HCT116 (cell line): ENCODE results near the gene FGF14. TPM values are rescaled to one million over a fixed set of nuclear protein-coding genes. Genes with fewer than 3 reads are reported as not detected.

Experiments
- ATAC-seq: fragments of 200-7000 bp; cut with Tn5 transposase; 2 replicates; pipeline ENCODE4 v1.9.1; 2020; ENCODE audit warnings: mild to moderate bottlenecking, moderate library complexity
- BruUV-seq: library from RNA; stranded (reverse); fragments of 400-500 nt; replicated peaks from 2 replicates; lab custom pipeline; 2021; lab: Mats Ljungman, UMichigan
- CTCF ChIA-PET: fragments of 300-600 bp; sonication (Branson Sonifier 250); formaldehyde crosslinking; loops from one replicate; lab custom pipeline; 2021; ENCODE audit warnings: antibody characterized with exemption; lab: Charles Lee
- POLR2A ChIA-PET: fragments of 300-600, 350-600 bp; sonication (Branson Sonifier 250); formaldehyde crosslinking; loops from one replicate; lab custom pipeline; 2021; ENCODE audit warnings: antibody characterized with exemption; lab: Charles Lee
- RAD21 ChIA-PET, 2 experiments: fragments of 300-600 bp; sonication (Branson Sonifier 250); formaldehyde crosslinking; loops; one replicate each; lab custom pipeline; 2023; ENCODE audit warnings: low total read pairs in 2 of 2; ENCODE audit not compliant: uncharacterized antibody in 2 of 2, unreplicated experiment in 2 of 2, low non-redundant PET in 1 of 2; lab: Charles Lee
- DNase-seq: peaks from one replicate; pipeline ENCODE4 v3.0.0-alpha.2; 2010; ENCODE audit warnings: low read depth, low spot score
- H2AFZ ChIP-seq: fragments of 200-600 bp; shearing (Covaris generic), sonication (generic); 2 replicates; pipeline ENCODE4 v1.6.1; 2017; ENCODE audit warnings: low read depth, mixed run types, mixed read lengths, antibody characterized with exemption, low read length; ENCODE audit not compliant: poor library complexity, severe bottlenecking
- H3K27ac ChIP-seq: 2 replicates; pipeline ENCODE4 v1.5.1; 2012; ENCODE audit warnings: low read depth, low read length
- H3K27me3 ChIP-seq: fragments of 200-600 bp; sonication (generic); 2 replicates; pipeline ENCODE4 v1.6.1; 2016; ENCODE audit warnings: mixed run types, low read length, mixed read lengths; ENCODE audit not compliant: insufficient read depth
- H3K36me3 ChIP-seq, 2 experiments: fragments of 200-500 bp in 1 of 2; fragments of 200-600 bp in 1 of 2; sonication (Bioruptor generic) in 1 of 2; sonication (generic) in 1 of 2; 2 replicates each; pipeline versions ENCODE4 v1.5.1 to v1.6.1; 2014 to 2016; ENCODE audit warnings: low read length in 2 of 2, inconsistent platforms in 1 of 2, mixed read lengths in 1 of 2, mixed run types in 1 of 2; ENCODE audit not compliant: insufficient read depth in 2 of 2, control insufficient read depth in 1 of 2
- H3K4me1 ChIP-seq, 2 experiments: fragments of 200-600 bp in 1 of 2; sonication (generic) in 1 of 2; 2 replicates each; pipeline versions ENCODE4 v1.5.1 to v1.6.1; 2012 to 2017; ENCODE audit warnings: low read length in 2 of 2, inconsistent platforms in 1 of 2, mild to moderate bottlenecking in 1 of 2, mixed read lengths in 1 of 2, mixed run types in 1 of 2, moderate library complexity in 1 of 2; ENCODE audit not compliant: insufficient read depth in 2 of 2, control insufficient read depth in 1 of 2
- H3K4me2 ChIP-seq: fragments of 200-600 bp; sonication (generic); 2 replicates; pipeline ENCODE4 v1.6.1; 2017; ENCODE audit warnings: mixed run types, low read length, mixed read lengths
- H3K4me3 ChIP-seq, 2 experiments: fragments of 200-600 bp in 1 of 2; sonication (generic) in 1 of 2; replicated peaks in 1 of 2; 2 replicates each; pipeline ENCODE4 v1.5.1; 2011 to 2016; ENCODE audit warnings: low read length in 2 of 2, control low read depth in 1 of 2, low read depth in 1 of 2, mild to moderate bottlenecking in 1 of 2, mixed read lengths in 1 of 2, mixed run types in 1 of 2
- H3K79me2 ChIP-seq: fragments of 200-600 bp; sonication (generic); 2 replicates; pipeline ENCODE4 v1.6.1; 2017; ENCODE audit warnings: mild to moderate bottlenecking, mixed run types, low read length, moderate library complexity, mixed read lengths; ENCODE audit not compliant: insufficient read depth
- H3K9ac ChIP-seq: fragments of 200-600 bp; sonication (generic); 2 replicates; pipeline ENCODE4 v1.6.1; 2016; ENCODE audit warnings: low read length, mixed read lengths
- H3K9me2 ChIP-seq: fragments of 200-600 bp; sonication (generic), shearing (Covaris generic); 2 replicates; pipeline ENCODE4 v1.6.1; 2017; ENCODE audit warnings: mixed run types, mild to moderate bottlenecking, moderate library complexity; ENCODE audit not compliant: insufficient read depth
- H3K9me3 ChIP-seq, 2 experiments: fragments of 200-500 bp in 1 of 2; fragments of 200-600 bp in 1 of 2; sonication (Bioruptor generic) in 1 of 2; sonication (generic) in 1 of 2; 2 replicates each; pipeline ENCODE4 v1.6.1; 2014 to 2017; ENCODE audit warnings: low read length in 2 of 2, mixed read lengths in 2 of 2, inconsistent platforms in 1 of 2, low read depth in 1 of 2, mild to moderate bottlenecking in 1 of 2, mixed run types in 1 of 2, moderate library complexity in 1 of 2; ENCODE audit not compliant: control insufficient read depth in 1 of 2, insufficient read depth in 1 of 2
- H4K20me1 ChIP-seq: fragments of 200-600 bp; sonication (generic), shearing (Covaris generic); 2 replicates; pipeline ENCODE4 v1.6.1; 2017; ENCODE audit warnings: mixed run types, mild to moderate bottlenecking, moderate library complexity; ENCODE audit not compliant: insufficient read depth
- CEBPB ChIP-seq: IDR thresholded peaks from 2 replicates; pipeline ENCODE4 v1.6.1; 2012; ENCODE audit warnings: low read depth
- CTCF ChIP-seq, 3 experiments: fragments of 200-600 bp in 1 of 3; sonication (generic) in 1 of 3; IDR thresholded peaks in 2 of 3; conservative IDR thresholded peaks in 1 of 3; 2 replicates each; pipeline ENCODE4 v1.5.1; 2012 to 2017; ENCODE audit warnings: low read depth in 2 of 3, low read length in 2 of 3, antibody characterized with exemption in 1 of 3, borderline replicate concordance in 1 of 3, control low read depth in 1 of 3, mild to moderate bottlenecking in 1 of 3, mixed read lengths in 1 of 3, mixed run types in 1 of 3, moderate library complexity in 1 of 3; ENCODE audit not compliant: insufficient read depth in 1 of 3
- EGR1 ChIP-seq: IDR thresholded peaks from 2 replicates; pipeline ENCODE4 v1.6.1; 2012; ENCODE audit warnings: low read depth
- ELF1 ChIP-seq: IDR thresholded peaks from 2 replicates; pipeline ENCODE4 v1.6.1; 2012; ENCODE audit warnings: low read depth, borderline replicate concordance
- EZH2phosphoT487 ChIP-seq: fragments of 200-600 bp; IDR thresholded peaks from 2 replicates; pipeline ENCODE4 v1.6.1; 2018; ENCODE audit warnings: antibody characterized with exemption, borderline replicate concordance
- FOSL1 ChIP-seq: IDR thresholded peaks from 2 replicates; pipeline ENCODE4 v1.6.1; 2012; ENCODE audit warnings: low read depth
- JUND ChIP-seq: IDR thresholded peaks from 2 replicates; pipeline ENCODE4 v1.6.1; 2012
- POLR2AphosphoS5 ChIP-seq: IDR thresholded peaks from 2 replicates; pipeline ENCODE4 v1.6.1; 2011; ENCODE audit warnings: mild to moderate bottlenecking, low read depth, low read length, moderate library complexity
- RAD21 ChIP-seq: IDR thresholded peaks from 2 replicates; pipeline ENCODE4 v1.6.1; 2012; ENCODE audit warnings: low read depth, mild to moderate bottlenecking
- REST ChIP-seq: IDR thresholded peaks from 2 replicates; pipeline ENCODE4 v1.6.1; 2012; ENCODE audit warnings: low read depth
- TCF7L2 ChIP-seq: IDR thresholded peaks from 2 replicates; pipeline ENCODE4 v1.7.0; 2011; ENCODE audit warnings: borderline replicate concordance, inconsistent platforms; ENCODE audit not compliant: insufficient read depth, insufficient read length; ENCODE audit errors: extremely low read depth
- YY1 ChIP-seq: IDR thresholded peaks from 2 replicates; pipeline ENCODE4 v1.6.1; 2011; ENCODE audit warnings: low read length, low read depth, moderate library complexity, mild to moderate bottlenecking; ENCODE audit not compliant: insufficient replicate concordance; ENCODE audit errors: extremely low read depth
- ZBTB33 ChIP-seq: IDR thresholded peaks from 2 replicates; pipeline ENCODE4 v1.6.1; 2011; ENCODE audit warnings: mild to moderate bottlenecking, low read length, moderate library complexity; ENCODE audit not compliant: insufficient replicate concordance; ENCODE audit errors: extremely low read depth
- intact Hi-C: fragments of 100-400 bp; cut with micrococcal nuclease; formaldehyde crosslinking; loops from 2 replicates; pipeline ENCODE4 v1.10.0; 2022
- total RNA-seq: library from RNA; stranded (reverse); gene quantifications from one replicate; pipeline ENCODE4 v1.2.1, GENCODE V29; 2021; ENCODE audit not compliant: unreplicated experiment
- TF ChIP-seq, protein P1 (sequence below): IDR thresholded peaks from 2 replicates; pipeline ENCODE4 v1.6.1; 2012

FGF14 gene
- total RNA-seq, 1 experiment from 2014 or later: not detected

- peaks cover 0 to 6% of the 10 kb centered on the region in 2 experiments; a peak in 1 of 4 replicates for H3K9me3 ChIP-seq
- H3K4me2 ChIP-seq: no peak overlapping the region
- no peak overlapping the region for H3K4me3 ChIP-seq
- no peaks in the 10 kb centered on the region for H4K20me1 ChIP-seq
- H3K36me3 ChIP-seq: no peaks in the 10 kb centered on the region
- no peak for TF ChIP-seq TCF7L2
- TF ChIP-seq YY1: no peak
- TF ChIP-seq POLR2AphosphoS5: no peak
- TF ChIP-seq EZH2phosphoT487: no peak
- no peak for TF ChIP-seq CTCF (IDR thresholded peaks at IDR 0.05 in 2 of 3, conservative IDR thresholded peaks at IDR 0.05 in 1 of 3; ENCODE audit: borderline replicate concordance in 1 of 3, insufficient read depth in 1 of 3, low read depth in 2 of 3, low read length in 2 of 3)
- no peak for TF ChIP-seq RAD21
- TF ChIP-seq CEBPB: no peak
- TF ChIP-seq FOSL1: no peak
- TF ChIP-seq, protein P1, sequence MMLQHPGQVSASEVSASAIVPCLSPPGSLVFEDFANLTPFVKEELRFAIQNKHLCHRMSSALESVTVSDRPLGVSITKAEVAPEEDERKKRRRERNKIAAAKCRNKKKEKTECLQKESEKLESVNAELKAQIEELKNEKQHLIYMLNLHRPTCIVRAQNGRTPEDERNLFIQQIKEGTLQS: no peak
- TF ChIP-seq ELF1: no peak
- TF ChIP-seq REST: no peak
- TF ChIP-seq ZBTB33: no peak
- no peak for TF ChIP-seq JUND
- no peak for TF ChIP-seq EGR1
- ChIA-PET CTCF (no interaction called here), POLR2A (no interaction called here), RAD21 (no interaction called here)
- H2AFZ ChIP-seq: no peak overlapping the region
- no peaks in the 10 kb centered on the region for H3K27me3 ChIP-seq
- H3K4me1 ChIP-seq: no peaks in the 10 kb centered on the region
- ATAC-seq: no peak
- H3K9ac ChIP-seq: no peak overlapping the region
- H3K9me2 ChIP-seq: no peaks in the 10 kb centered on the region
- intact Hi-C loops: no loop called here
- BruUV-seq: no TSS peak
- no peak overlapping the region for H3K27ac ChIP-seq
- H3K79me2 ChIP-seq: no peaks in the 10 kb centered on the region
- DNase-seq: no peak
These were observed 219.7 kb downstream of the FGF14 start for GRCh38 chr13:102182170-102182569.
